ENCODE results near the gene MARCHF10. TPM values are rescaled to one million over a fixed set of nuclear protein-coding genes. Genes with fewer than 3 reads are reported as not detected.
A peak's percentile ranks its signal among the peaks of the same experiment; 100 is the strongest.

Gene MARCHF10
- polyA plus RNA-seq, 1 experiment: 0.14 TPM

DNA sequence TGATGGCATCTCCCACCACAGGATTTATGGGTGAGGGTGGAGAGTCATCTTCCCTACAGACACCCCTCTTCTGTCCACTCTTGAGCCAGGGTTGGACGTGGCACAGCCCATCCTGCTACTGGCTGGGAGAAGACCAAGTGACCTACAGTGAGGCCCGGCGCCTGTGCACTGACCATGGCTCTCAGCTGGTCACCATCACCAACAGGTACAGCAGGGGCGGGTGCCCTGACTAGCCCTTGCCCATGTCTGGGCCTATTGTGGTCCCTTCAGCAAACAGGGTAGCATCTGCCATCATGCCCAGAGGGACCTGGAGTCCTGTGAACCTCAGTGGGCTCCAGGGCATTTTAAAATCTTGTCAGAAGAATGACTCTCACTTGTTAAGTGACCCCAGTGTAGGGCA lies 132.4 kb downstream of the MARCHF10 start:
- H3K27ac ChIP-seq (ENCODE audit: low read depth, low read length): no peak overlapping the region
- no peaks in the 10 kb centered on the region for H3K27me3 ChIP-seq (ENCODE audit: control insufficient read depth, insufficient read depth, low read length)
- ChIA-PET CTCF (no interaction called here), POLR2A (no interaction called here)
- H3K9me3 ChIP-seq (ENCODE audit: control insufficient read depth, insufficient read depth, low read length): no peaks in the 10 kb centered on the region; the same call in 1 of the 2 replicates
- no peak overlapping the region for H3K4me3 ChIP-seq (ENCODE audit: low read depth, low read length)
- no peak for DNase-seq (ENCODE audit: low read depth, low spot score)
- TF ChIP-seq, protein P1, sequence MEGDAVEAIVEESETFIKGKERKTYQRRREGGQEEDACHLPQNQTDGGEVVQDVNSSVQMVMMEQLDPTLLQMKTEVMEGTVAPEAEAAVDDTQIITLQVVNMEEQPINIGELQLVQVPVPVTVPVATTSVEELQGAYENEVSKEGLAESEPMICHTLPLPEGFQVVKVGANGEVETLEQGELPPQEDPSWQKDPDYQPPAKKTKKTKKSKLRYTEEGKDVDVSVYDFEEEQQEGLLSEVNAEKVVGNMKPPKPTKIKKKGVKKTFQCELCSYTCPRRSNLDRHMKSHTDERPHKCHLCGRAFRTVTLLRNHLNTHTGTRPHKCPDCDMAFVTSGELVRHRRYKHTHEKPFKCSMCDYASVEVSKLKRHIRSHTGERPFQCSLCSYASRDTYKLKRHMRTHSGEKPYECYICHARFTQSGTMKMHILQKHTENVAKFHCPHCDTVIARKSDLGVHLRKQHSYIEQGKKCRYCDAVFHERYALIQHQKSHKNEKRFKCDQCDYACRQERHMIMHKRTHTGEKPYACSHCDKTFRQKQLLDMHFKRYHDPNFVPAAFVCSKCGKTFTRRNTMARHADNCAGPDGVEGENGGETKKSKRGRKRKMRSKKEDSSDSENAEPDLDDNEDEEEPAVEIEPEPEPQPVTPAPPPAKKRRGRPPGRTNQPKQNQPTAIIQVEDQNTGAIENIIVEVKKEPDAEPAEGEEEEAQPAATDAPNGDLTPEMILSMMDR (IDR thresholded peaks at IDR 0.05; ENCODE audit: low read depth, low read length): no peak

DNA sequence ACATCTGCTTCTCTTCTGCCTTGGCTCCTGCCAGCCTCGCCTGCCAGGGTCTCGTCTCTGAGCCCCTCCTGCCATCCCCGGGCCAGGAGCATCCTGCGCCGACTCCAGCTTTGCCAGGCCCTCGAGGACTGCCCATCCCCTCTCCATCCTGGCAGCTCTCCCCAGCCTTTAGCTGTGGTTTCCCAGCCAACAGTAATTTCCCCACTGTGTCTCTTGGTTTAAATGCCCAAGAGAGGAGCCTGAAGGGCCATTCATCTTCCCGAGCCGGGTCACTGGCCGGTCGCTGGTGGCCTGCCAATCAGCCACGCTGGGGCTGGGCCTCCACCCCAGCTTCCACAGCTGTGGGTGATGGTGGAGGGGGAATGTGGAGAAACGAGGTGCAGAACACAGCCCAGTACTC lies 132.9 kb downstream of the MARCHF10 start:
- ChIA-PET CTCF (no interaction called here), POLR2A (no interaction called here)
- Histone ChIP-seq H3K27ac (ENCODE audit: low read depth, low read length) (peak overlapping the region; percentile 2), H3K4me3 (ENCODE audit: low read depth, low read length) (no peak overlapping the region), H3K9me3 (ENCODE audit: control insufficient read depth, insufficient read depth, low read length) (no peaks in the 10 kb centered on the region; the same call in 1 of the 2 replicates), H3K27me3 (ENCODE audit: control insufficient read depth, insufficient read depth, low read length) (no peaks in the 10 kb centered on the region)
- no peak for DNase-seq (ENCODE audit: low read depth, low spot score)
- TF ChIP-seq, protein P1 (IDR thresholded peaks at IDR 0.05; ENCODE audit: low read depth, low read length): no peak

DNA sequence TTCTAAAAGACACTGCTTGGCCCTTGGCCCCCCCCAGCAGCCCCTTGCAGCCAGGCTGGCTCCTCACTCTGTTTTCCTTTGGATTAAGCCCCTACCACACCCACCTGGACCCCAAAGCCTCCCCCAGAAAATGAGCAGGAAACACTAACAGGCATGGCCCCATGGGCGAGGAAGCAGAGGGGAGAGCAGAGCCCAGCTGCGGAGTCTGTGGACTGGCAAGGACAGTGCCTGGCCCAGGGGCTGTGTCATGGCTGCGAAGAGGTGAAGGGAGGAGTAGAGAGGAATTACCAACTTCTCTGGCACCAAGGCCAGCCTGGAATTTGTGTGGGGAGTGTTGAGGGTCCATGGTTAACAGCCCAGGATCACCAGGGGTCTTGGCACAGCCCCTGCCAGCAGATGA lies 133.3 kb downstream of the MARCHF10 start:
- ChIA-PET CTCF (no interaction called here), POLR2A (no interaction called here)
- Histone ChIP-seq H3K4me3 (ENCODE audit: low read depth, low read length) (no peak overlapping the region), H3K27ac (ENCODE audit: low read depth, low read length) (no peak overlapping the region), H3K27me3 (ENCODE audit: control insufficient read depth, insufficient read depth, low read length) (no peaks in the 10 kb centered on the region), H3K9me3 (ENCODE audit: control insufficient read depth, insufficient read depth, low read length) (no peaks in the 10 kb centered on the region; the same call in 1 of the 2 replicates)
- TF ChIP-seq, protein P1 (IDR thresholded peaks at IDR 0.05; ENCODE audit: low read depth, low read length): no peak
- no peak for DNase-seq (ENCODE audit: low read depth, low spot score)

DNA sequence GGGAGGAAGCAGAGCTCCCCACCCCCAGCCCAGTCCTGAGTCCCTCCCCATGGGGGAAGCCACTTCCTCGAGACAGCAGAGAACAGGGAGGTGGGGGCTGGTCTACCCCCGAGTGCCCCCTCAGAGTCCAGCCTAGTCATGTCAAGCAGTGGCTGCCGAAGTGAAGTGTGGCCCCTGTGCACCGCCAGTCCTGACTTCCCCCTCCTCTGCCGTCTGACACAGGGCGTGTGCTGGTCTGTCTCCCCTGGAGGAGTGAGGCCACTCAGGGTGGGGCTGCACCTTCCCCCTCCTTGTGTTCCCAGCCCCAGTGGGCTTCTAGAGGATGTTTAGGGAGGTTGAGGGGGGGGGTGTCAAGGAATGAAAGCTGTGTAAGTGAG lies 133.8 kb downstream of the MARCHF10 start:
- ChIA-PET CTCF (interaction anchor here (0.9 kb wide), 1 partner anchor 121 kb away, joined by 5 read pairs; no protein-coding TSS in a partner anchor), POLR2A (no interaction called here)
- Histone ChIP-seq H3K9me3 (ENCODE audit: control insufficient read depth, insufficient read depth, low read length) (no peaks in the 10 kb centered on the region; the same call in 1 of the 2 replicates), H3K27ac (ENCODE audit: low read depth, low read length) (no peak overlapping the region), H3K4me3 (ENCODE audit: low read depth, low read length) (no peak overlapping the region), H3K27me3 (ENCODE audit: control insufficient read depth, insufficient read depth, low read length) (no peaks in the 10 kb centered on the region)
- TF ChIP-seq, protein P1 (IDR thresholded peaks at IDR 0.05; ENCODE audit: low read depth, low read length): no peak
- no peak for DNase-seq (ENCODE audit: low read depth, low spot score)

DNA sequence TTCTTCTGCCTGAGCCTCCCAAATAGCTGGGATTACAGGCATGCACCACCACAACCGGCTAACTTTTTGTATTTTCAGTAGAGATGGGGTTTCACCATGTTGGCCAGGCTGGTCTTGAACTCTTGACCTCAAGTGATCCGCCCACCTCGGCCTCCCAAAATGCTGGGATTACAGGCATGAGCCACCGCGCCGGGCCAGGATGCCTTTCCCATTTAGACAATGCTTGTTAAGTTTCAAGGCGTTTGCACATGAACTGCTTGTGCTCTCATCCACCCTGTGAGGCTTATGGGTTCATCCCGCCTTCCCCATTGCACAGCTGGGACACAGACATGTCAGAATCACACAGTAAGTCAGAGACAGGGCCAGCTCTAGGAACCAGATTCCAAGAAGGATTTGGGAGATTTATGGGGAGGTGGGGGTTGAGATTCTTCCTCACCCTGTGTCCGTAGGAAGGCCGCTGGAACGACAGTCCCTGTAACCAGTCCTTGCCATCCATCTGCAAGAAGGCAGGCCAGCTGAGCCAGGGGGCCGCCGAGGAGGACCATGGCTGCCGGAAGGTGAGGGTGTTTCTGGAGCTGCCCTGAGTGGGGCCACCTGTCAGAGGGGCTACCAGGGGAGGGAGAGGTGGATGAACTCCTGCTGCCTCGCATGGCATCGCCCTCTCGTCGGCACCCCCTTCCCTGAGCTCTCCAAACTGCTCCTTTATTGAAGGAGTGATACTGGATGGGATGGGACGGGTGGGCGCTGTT lies 134.3 kb downstream of the MARCHF10 start:
- H3K9me3 ChIP-seq (ENCODE audit: control insufficient read depth, insufficient read depth, low read length): no peaks in the 10 kb centered on the region; the same call in 1 of the 2 replicates
- no peaks in the 10 kb centered on the region for H3K27me3 ChIP-seq (ENCODE audit: control insufficient read depth, insufficient read depth, low read length)
- no peak overlapping the region for H3K4me3 ChIP-seq (ENCODE audit: low read depth, low read length)
- TF ChIP-seq, protein P1 (IDR thresholded peaks at IDR 0.05; ENCODE audit: low read depth, low read length): no peak
- ChIA-PET POLR2A (no interaction called here), CTCF (interaction anchor here (0.9 kb wide), 1 partner anchor 121 kb away, joined by 5 read pairs; no protein-coding TSS in a partner anchor)
- DNase-seq (ENCODE audit: low read depth, low spot score): no peak
- no peak overlapping the region for H3K27ac ChIP-seq (ENCODE audit: low read depth, low read length)
